Peyer's patch (tissue), 4 donors: ENCODE results near the gene ASXL2.

Experiments
- POLR2A ChIP-seq, 2 donors: fragments of 450-650 bp; IDR thresholded peaks; one replicate each; pipeline ENCODE4 v1.5.1; 2017; ENCODE audit warnings: antibody characterized with exemption in 2 of 2, mild to moderate bottlenecking in 2 of 2, moderate library complexity in 2 of 2
- TF ChIP-seq, protein P1 (sequence below), 6 experiments: fragments of 450-650 bp in 4 of 6; fragments of 200-600 bp in 2 of 6; sonication (generic) in 1 of 6; IDR thresholded peaks; one replicate each; pipeline ENCODE4 v1.5.1; 2017 to 2019; ENCODE audit warnings: antibody characterized with exemption in 6 of 6, mild to moderate bottlenecking in 3 of 6, moderate library complexity in 1 of 6

DNA sequence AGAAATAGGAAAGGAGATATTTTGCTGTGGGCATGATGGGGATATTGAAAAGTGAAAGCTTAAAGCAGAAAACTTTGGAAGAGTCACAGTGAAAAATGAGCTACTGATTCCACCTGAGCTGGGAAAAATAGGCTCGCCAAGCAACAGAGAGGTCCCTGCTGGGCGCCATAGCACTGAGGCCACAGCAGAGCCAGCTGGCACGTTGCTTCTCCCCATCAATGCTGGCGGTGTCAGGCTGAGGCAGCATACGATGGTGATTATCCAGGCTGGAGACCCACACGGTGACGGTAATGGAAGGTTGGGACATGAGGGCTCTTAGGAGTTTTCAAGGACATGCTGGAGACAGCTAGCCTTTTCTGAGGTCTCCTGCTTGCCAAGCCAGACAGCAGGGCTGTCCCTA lies 179.1 kb downstream of the ASXL2 start:
- TF ChIP-seq, protein P1, sequence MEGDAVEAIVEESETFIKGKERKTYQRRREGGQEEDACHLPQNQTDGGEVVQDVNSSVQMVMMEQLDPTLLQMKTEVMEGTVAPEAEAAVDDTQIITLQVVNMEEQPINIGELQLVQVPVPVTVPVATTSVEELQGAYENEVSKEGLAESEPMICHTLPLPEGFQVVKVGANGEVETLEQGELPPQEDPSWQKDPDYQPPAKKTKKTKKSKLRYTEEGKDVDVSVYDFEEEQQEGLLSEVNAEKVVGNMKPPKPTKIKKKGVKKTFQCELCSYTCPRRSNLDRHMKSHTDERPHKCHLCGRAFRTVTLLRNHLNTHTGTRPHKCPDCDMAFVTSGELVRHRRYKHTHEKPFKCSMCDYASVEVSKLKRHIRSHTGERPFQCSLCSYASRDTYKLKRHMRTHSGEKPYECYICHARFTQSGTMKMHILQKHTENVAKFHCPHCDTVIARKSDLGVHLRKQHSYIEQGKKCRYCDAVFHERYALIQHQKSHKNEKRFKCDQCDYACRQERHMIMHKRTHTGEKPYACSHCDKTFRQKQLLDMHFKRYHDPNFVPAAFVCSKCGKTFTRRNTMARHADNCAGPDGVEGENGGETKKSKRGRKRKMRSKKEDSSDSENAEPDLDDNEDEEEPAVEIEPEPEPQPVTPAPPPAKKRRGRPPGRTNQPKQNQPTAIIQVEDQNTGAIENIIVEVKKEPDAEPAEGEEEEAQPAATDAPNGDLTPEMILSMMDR (IDR thresholded peaks at IDR 0.05) = no peak
- no peak for TF ChIP-seq POLR2A (IDR thresholded peaks at IDR 0.05)
